Liver (tissue), 9 donors: Measurements from ENCODE around the gene PLA1A. TPM values are rescaled to one million over a fixed set of nuclear protein-coding genes. Genes with fewer than 3 reads are reported as not detected.

Experiments used
- DNase-seq: peaks from one replicate; pipeline ENCODE4 v3.0.0-alpha.2; 2017; ENCODE audit warnings: low spot score
- H3K27ac ChIP-seq, 2 donors: one replicate each; pipeline ENCODE4 v1.7.0; 2013; ENCODE audit warnings: inconsistent platforms in 2 of 2, low read length in 2 of 2, control low read depth in 1 of 2, low read depth in 1 of 2, mild to moderate bottlenecking in 1 of 2
- H3K27me3 ChIP-seq, 4 donors: one replicate each; pipeline versions ENCODE4 v1.6.1 to v1.7.0; 2013; ENCODE audit warnings: low read length in 3 of 4, inconsistent platforms in 1 of 4, mild to moderate bottlenecking in 1 of 4, moderate library complexity in 1 of 4; ENCODE audit not compliant: control insufficient read depth in 4 of 4, insufficient read depth in 4 of 4
- H3K36me3 ChIP-seq, 4 donors: one replicate each; pipeline versions ENCODE4 v1.6.1 to v1.7.0; 2013; ENCODE audit warnings: low read length in 3 of 4, mild to moderate bottlenecking in 3 of 4, low read depth in 1 of 4, moderate library complexity in 1 of 4; ENCODE audit not compliant: control insufficient read depth in 4 of 4, insufficient read depth in 3 of 4
- H3K4me1 ChIP-seq, 4 donors: one replicate each; pipeline versions ENCODE4 v1.6.1 to v1.7.0; 2013; ENCODE audit warnings: low read length in 3 of 4, mild to moderate bottlenecking in 3 of 4, moderate library complexity in 1 of 4; ENCODE audit not compliant: control insufficient read depth in 4 of 4, insufficient read depth in 4 of 4
- H3K4me3 ChIP-seq, 3 donors: one replicate each; pipeline versions ENCODE4 v1.6.1 to v1.7.0; 2013; ENCODE audit warnings: low read length in 3 of 3, control low read depth in 1 of 3, low read depth in 1 of 3, mild to moderate bottlenecking in 1 of 3
- H3K9ac ChIP-seq, 2 donors: one replicate each; pipeline ENCODE4 v1.7.0; 2013; ENCODE audit warnings: low read length in 2 of 2, mild to moderate bottlenecking in 2 of 2, moderate library complexity in 2 of 2, control low read depth in 1 of 2, low read depth in 1 of 2
- H3K9me3 ChIP-seq, 4 donors: one replicate each; pipeline versions ENCODE4 v1.6.1 to v1.7.0; 2013; ENCODE audit warnings: low read length in 3 of 4; ENCODE audit not compliant: control insufficient read depth in 4 of 4
- ATF3 ChIP-seq: IDR thresholded peaks from 2 replicates; pipeline ENCODE4 v1.6.1; 2016; ENCODE audit warnings: antibody characterized with exemption
- CTCF ChIP-seq: fragments of 150-350 bp; IDR thresholded peaks from 2 replicates; pipeline ENCODE4 v1.5.1; 2017; ENCODE audit warnings: improper control_type of control experiment, low read depth, low read length; ENCODE audit not compliant: missing input control
- EGR1 ChIP-seq, 2 donors: IDR thresholded peaks; 2 replicates each; pipeline ENCODE4 v1.6.1; 2016 to 2018; ENCODE audit warnings: antibody characterized with exemption in 2 of 2, low read depth in 2 of 2
- FOXA1 ChIP-seq: IDR thresholded peaks from 2 replicates; pipeline ENCODE4 v1.6.1; 2016; ENCODE audit warnings: antibody characterized with exemption
- FOXA2 ChIP-seq: IDR thresholded peaks from 2 replicates; pipeline ENCODE4 v1.6.1; 2016; ENCODE audit warnings: antibody characterized with exemption
- HNF4A ChIP-seq, 2 donors: conservative IDR thresholded peaks; 2 replicates each; pipeline ENCODE4 v1.6.1; 2016; ENCODE audit warnings: antibody characterized with exemption in 2 of 2, mild to moderate bottlenecking in 2 of 2
- JUND ChIP-seq, 2 donors: IDR thresholded peaks; 2 replicates each; pipeline ENCODE4 v1.6.1; 2016; ENCODE audit warnings: antibody characterized with exemption in 2 of 2
- MAX ChIP-seq: IDR thresholded peaks from 2 replicates; pipeline ENCODE4 v1.6.1; 2016; ENCODE audit warnings: antibody characterized with exemption
- NR2F2 ChIP-seq: IDR thresholded peaks from 2 replicates; pipeline ENCODE4 v1.6.1; 2016; ENCODE audit warnings: antibody characterized with exemption
- RAD21 ChIP-seq, 2 donors: IDR thresholded peaks; 2 replicates each; pipeline ENCODE4 v1.6.1; 2016; ENCODE audit warnings: antibody characterized with exemption in 2 of 2, mild to moderate bottlenecking in 2 of 2
- RXRA ChIP-seq, 2 donors: IDR thresholded peaks; 2 replicates each; pipeline ENCODE4 v1.6.1; 2017 to 2018; ENCODE audit warnings: antibody characterized with exemption in 2 of 2, mild to moderate bottlenecking in 1 of 2
- SP1 ChIP-seq: IDR thresholded peaks from 2 replicates; pipeline ENCODE4 v1.6.1; 2018; ENCODE audit warnings: antibody characterized with exemption, mild to moderate bottlenecking
- TAF1 ChIP-seq: conservative IDR thresholded peaks from 2 replicates; pipeline ENCODE4 v1.6.1; 2016; ENCODE audit warnings: antibody characterized with exemption, mild to moderate bottlenecking
- YY1 ChIP-seq: IDR thresholded peaks from 2 replicates; pipeline ENCODE4 v1.6.1; 2016; ENCODE audit warnings: antibody characterized with exemption, mild to moderate bottlenecking
- ZBTB33 ChIP-seq: IDR thresholded peaks from 2 replicates; pipeline ENCODE4 v1.6.1; 2016; ENCODE audit warnings: antibody characterized with exemption
- WGBS: extraction: QIAGEN DNeasy Blood & Tissue Kit; methylation state at CpG from one replicate; pipeline ENCODE4 v1.1.7; 2013; 5-methylcytosine and 5-hydroxymethylcytosine counted together
- polyA plus RNA-seq, 2 donors: library from polyadenylated mRNA; stranded (reverse) in 1 of 2; unstranded in 1 of 2; fragments of 200-250 nt in 1 of 2; fragments of >200 nt in 1 of 2; fragmentation: Nextera tagmentation in 1 of 2; extraction: Ambion mirVana in 1 of 2; gene quantifications; one replicate each; pipeline versions ENCODE4 v1.2.1 to v1.2.3, GENCODE V29; 2013 to 2015
- total RNA-seq, 2 donors: library from RNA; depleted of rRNA; stranded (reverse); fragments of >200 nt; gene quantifications; one replicate each; pipeline ENCODE4 v1.2.3, GENCODE V29; 2014
- donor health status: healthy.
- donor health status: healthy.
- donor health status: healthy.
- donor health status: healthy.
- donor health status: healthy.

The PLA1A gene
- total and polyA plus RNA-seq, 4 donors, result 6.0 to 63.9 (median 33.0) TPM

- H3K4me1 ChIP-seq, result no peaks in the 10 kb centered on the region
- 97% methylated on average over 5 of the region's 5 CpGs for WGBS
- no peak overlapping the region for H3K27ac ChIP-seq
- peaks cover 0 to 43% (median 19%) of the 10 kb centered on the region in 4 donors for H3K36me3 ChIP-seq
- no peak for TF ChIP-seq MAX
- no peak for TF ChIP-seq RXRA (IDR thresholded peaks at IDR 0.05)
- TF ChIP-seq RAD21 (IDR thresholded peaks at IDR 0.05), result no peak
- TF ChIP-seq ZBTB33, result no peak
- TF ChIP-seq HNF4A (conservative IDR thresholded peaks at IDR 0.05), result no peak
- TF ChIP-seq YY1, result no peak
- TF ChIP-seq SP1, result no peak
- TF ChIP-seq EGR1 (IDR thresholded peaks at IDR 0.05; ENCODE audit: low read depth in 2 of 2), result no peak
- no peak for TF ChIP-seq FOXA1
- no peak for TF ChIP-seq ATF3
- no peak for TF ChIP-seq FOXA2
- no peak for TF ChIP-seq JUND (IDR thresholded peaks at IDR 0.05)
- TF ChIP-seq TAF1, result no peak
- TF ChIP-seq NR2F2, result no peak
- DNase-seq, result no peak
- H3K9ac ChIP-seq, result no peak overlapping the region
- H3K4me3 ChIP-seq, result no peak overlapping the region
- no peaks in the 10 kb centered on the region for H3K9me3 ChIP-seq
- H3K27me3 ChIP-seq, result no peaks in the 10 kb centered on the region
Observed at GRCh38 chr3:119620899-119621298, 23.2 kb downstream of the PLA1A start.

GRCh38 chr3:119624002-119624720, 26.5 kb downstream of the PLA1A start:
- no peaks in the 10 kb centered on the region for H3K27me3 ChIP-seq
- DNase-seq, result no peak
- no peak overlapping the region for H3K4me3 ChIP-seq
- H3K9ac ChIP-seq, result no peak overlapping the region
- H3K4me1 ChIP-seq, result no peaks in the 10 kb centered on the region
- no peaks in the 10 kb centered on the region for H3K9me3 ChIP-seq
- H3K36me3 ChIP-seq, result peaks cover 0 to 26% (median 13%) of the 10 kb centered on the region in 4 donors
- WGBS, result 94% methylated on average over 9 of the region's 9 CpGs
- H3K27ac ChIP-seq, result no peak overlapping the region
- TF ChIP-seq CTCF, result no peak
- no peak for TF ChIP-seq EGR1 (IDR thresholded peaks at IDR 0.05; ENCODE audit: low read depth in 2 of 2)
- TF ChIP-seq TAF1, result no peak
- TF ChIP-seq MAX, result no peak
- no peak for TF ChIP-seq RAD21 (IDR thresholded peaks at IDR 0.05)
- no peak for TF ChIP-seq JUND (IDR thresholded peaks at IDR 0.05)
- no peak for TF ChIP-seq FOXA2
- no peak for TF ChIP-seq ZBTB33
- no peak for TF ChIP-seq FOXA1
- no peak for TF ChIP-seq SP1
